ENCODE results near the gene MAP4K4. TPM values are rescaled to one million over a fixed set of nuclear protein-coding genes. Genes with fewer than 3 reads are reported as not detected.

MAP4K4 gene
- polyA plus RNA-seq, 1 donor (not counting 4 experiments of a cell fraction or from before 2014, with no cell fraction given), result 84.1 TPM

- Histone ChIP-seq H3K36me3 (ENCODE audit: control insufficient read depth in 2 of 2, extremely low read depth in 1 of 2, insufficient read depth in 2 of 2, low read length in 2 of 2) (no peaks in the 10 kb centered on the region), H2AFZ (ENCODE audit: control insufficient read depth, low read length) (no peak overlapping the region), H3K27ac (ENCODE audit: control insufficient read depth, insufficient read depth, low read length) (peak overlapping the region; percentile 37), H4K20me1 (ENCODE audit: control insufficient read depth, extremely low read depth, insufficient read depth, low read length) (peaks cover 10% of the 10 kb centered on the region), H3K4me1 (ENCODE audit: control insufficient read depth, extremely low read depth, insufficient read depth, low read length) (peaks cover 55% of the 10 kb centered on the region), H3K9me3 (ENCODE audit: control insufficient read depth, low read depth, low read length) (no peaks in the 10 kb centered on the region), H3K79me2 (ENCODE audit: control insufficient read depth, insufficient read depth, low read length) (peaks cover 77% of the 10 kb centered on the region), H3K4me3 (ENCODE audit: control insufficient read depth in 2 of 3, extremely low read depth in 1 of 3, insufficient read depth in 2 of 3, low read depth in 1 of 3, low read length in 3 of 3) (no peak overlapping the region), H3K9me1 (ENCODE audit: control insufficient read depth, extremely low read depth, insufficient read depth, low read length) (no peaks in the 10 kb centered on the region), H3K9ac (ENCODE audit: control insufficient read depth, extremely low read depth, insufficient read depth, low read length) (no peak overlapping the region), H3K27me3 (ENCODE audit: control insufficient read depth, extremely low read depth, insufficient read depth, low read length) (no peaks in the 10 kb centered on the region), H3K4me2 (ENCODE audit: control insufficient read depth, extremely low read depth, insufficient read depth, low read depth, low read length) (peak overlapping the region; percentile 20)
- DNase-seq (ENCODE audit: low read depth, low spot score) (no peak), FAIRE-seq (no peak)
- TF ChIP-seq EZH2 (IDR thresholded peaks at IDR 0.05; ENCODE audit: low read length) (no peak), CTCF (optimal IDR thresholded peaks at IDR 0.05 in 1 of 3, IDR thresholded peaks at IDR 0.05 in 1 of 3, conservative IDR thresholded peaks at IDR 0.05 in 1 of 3; ENCODE audit: extremely low read depth in 1 of 3, insufficient read depth in 2 of 3, low read length in 3 of 3) (no peak)
- dilution Hi-C loops (cut with MboI; ENCODE audit: extremely low pct_ligation_motif_present, low sequenced_read_pairs), result no loop called here
Measured at GRCh38 chr2:101750688-101751087, 53.2 kb downstream of the MAP4K4 start.

- no peak for TF ChIP-seq CTCF (optimal IDR thresholded peaks at IDR 0.05 in 1 of 3, IDR thresholded peaks at IDR 0.05 in 1 of 3, conservative IDR thresholded peaks at IDR 0.05 in 1 of 3; ENCODE audit: extremely low read depth in 1 of 3, insufficient read depth in 2 of 3, low read length in 3 of 3)
- no peak for TF ChIP-seq EZH2 (IDR thresholded peaks at IDR 0.05; ENCODE audit: low read length)
- H3K27me3 ChIP-seq (ENCODE audit: control insufficient read depth, extremely low read depth, insufficient read depth, low read length), result no peaks in the 10 kb centered on the region
- dilution Hi-C loops (cut with MboI; ENCODE audit: extremely low pct_ligation_motif_present, low sequenced_read_pairs), result no loop called here
- DNase-seq (ENCODE audit: low read depth, low spot score) (no peak), FAIRE-seq (no peak)
- no peak overlapping the region for H3K4me3 ChIP-seq (ENCODE audit: control insufficient read depth in 2 of 3, extremely low read depth in 1 of 3, insufficient read depth in 2 of 3, low read depth in 1 of 3, low read length in 3 of 3)
- H3K4me2 ChIP-seq (ENCODE audit: control insufficient read depth, extremely low read depth, insufficient read depth, low read depth, low read length), result peak overlapping the region; percentile 20
- peaks cover 0 to 3% of the 10 kb centered on the region in 2 experiments for H3K36me3 ChIP-seq (ENCODE audit: control insufficient read depth in 2 of 2, extremely low read depth in 1 of 2, insufficient read depth in 2 of 2, low read length in 2 of 2)
- no peaks in the 10 kb centered on the region for H3K9me3 ChIP-seq (ENCODE audit: control insufficient read depth, low read depth, low read length)
- H3K4me1 ChIP-seq (ENCODE audit: control insufficient read depth, extremely low read depth, insufficient read depth, low read length), result peaks cover 49% of the 10 kb centered on the region
- H3K27ac ChIP-seq (ENCODE audit: control insufficient read depth, insufficient read depth, low read length), result peak overlapping the region; percentile 37
- no peak overlapping the region for H2AFZ ChIP-seq (ENCODE audit: control insufficient read depth, low read length)
- H3K79me2 ChIP-seq (ENCODE audit: control insufficient read depth, insufficient read depth, low read length), result peaks cover 80% of the 10 kb centered on the region
- no peaks in the 10 kb centered on the region for H3K9me1 ChIP-seq (ENCODE audit: control insufficient read depth, extremely low read depth, insufficient read depth, low read length)
- peaks cover 10% of the 10 kb centered on the region for H4K20me1 ChIP-seq (ENCODE audit: control insufficient read depth, extremely low read depth, insufficient read depth, low read length)
- H3K9ac ChIP-seq (ENCODE audit: control insufficient read depth, extremely low read depth, insufficient read depth, low read length), result no peak overlapping the region
Measured at GRCh38 chr2:101751276-101751815, 53.8 kb downstream of the MAP4K4 start.
